WTC11 (cell line): Measurements from ENCODE around the gene UBFD1.

Source experiments
- CREM ChIP-seq: sonication (generic); formaldehyde crosslinking; IDR thresholded peaks from 2 replicates; pipeline ENCODE4 v1.8.1; 2022; ENCODE audit warnings: mild to moderate bottlenecking, missing genetic modification reagents, moderate library complexity
- CTCF ChIP-seq: fragments of 200-600 bp; IDR thresholded peaks from 2 replicates; pipeline ENCODE4 v1.8.0; 2022; ENCODE audit warnings: antibody characterized with exemption
- E2F4 ChIP-seq: sonication (generic); formaldehyde crosslinking; IDR thresholded peaks from 2 replicates; pipeline ENCODE4 v1.8.1; 2022; ENCODE audit warnings: low read depth, mild to moderate bottlenecking, moderate library complexity, missing genetic modification reagents, borderline replicate concordance
- ESRRA ChIP-seq: sonication (generic); formaldehyde crosslinking; IDR thresholded peaks from 2 replicates; pipeline ENCODE4 v1.8.1; 2022; ENCODE audit warnings: mild to moderate bottlenecking, missing genetic modification reagents, borderline replicate concordance
- FOXK1 ChIP-seq: sonication (generic); formaldehyde crosslinking; IDR thresholded peaks from 2 replicates; pipeline ENCODE4 v1.8.0; 2022; ENCODE audit warnings: mild to moderate bottlenecking, moderate library complexity, missing genetic modification reagents
- NFYB ChIP-seq: sonication (generic); formaldehyde crosslinking; conservative IDR thresholded peaks from 2 replicates; pipeline ENCODE4 v1.8.0; 2022; ENCODE audit warnings: low read depth, missing genetic modification reagents
- TP53 ChIP-seq: sonication (generic); formaldehyde crosslinking; IDR thresholded peaks from 2 replicates; pipeline ENCODE4 v1.8.1; 2023; ENCODE audit warnings: mild to moderate bottlenecking, missing genetic modification reagents
- ZNF425 ChIP-seq: fragments of 250-450 bp; sonication (Bioruptor Pico); conservative IDR thresholded peaks from 2 replicates; pipeline ENCODE4 v1.9.0; 2021; ENCODE audit warnings: mild to moderate bottlenecking

- TF ChIP-seq ZNF425 (CRISPR knock-in tag) = no peak
- TF ChIP-seq NFYB = no peak
- TF ChIP-seq FOXK1 (CRISPR knock-in tag) = no peak
- TF ChIP-seq CREM (CRISPR knock-in tag) = no peak
- no peak for TF ChIP-seq ESRRA (CRISPR knock-in tag)
- no peak for TF ChIP-seq CTCF
- no peak for TF ChIP-seq E2F4 (CRISPR knock-in tag)
- TF ChIP-seq TP53 = no peak
Observed at GRCh38 chr16:23523321-23523720, 34.2 kb upstream of the UBFD1 start.
